Right lobe of liver (tissue), 4 donors: ENCODE data around the gene ZNF180.

Source experiments
- POLR2A ChIP-seq: fragments of 450-650 bp; IDR thresholded peaks from one replicate; pipeline ENCODE4 v1.6.1; 2017; ENCODE audit warnings: antibody characterized with exemption, mild to moderate bottlenecking
- TF ChIP-seq, protein P1 (sequence below), 4 donors: fragments of 200-600 bp in 3 of 4; fragments of 450-650 bp in 1 of 4; IDR thresholded peaks; one replicate each; pipeline versions ENCODE4 v1.5.1 to v1.8.0; 2016 to 2022; ENCODE audit warnings: antibody characterized with exemption in 4 of 4, mild to moderate bottlenecking in 2 of 4
- donor health status: DM: no; HTN: no; CAD: no.
- donor health status: DM: no; HTN: no; CAD: no.
- donor health status: DM: no; HTN: yes; CAD: no.

DNA sequence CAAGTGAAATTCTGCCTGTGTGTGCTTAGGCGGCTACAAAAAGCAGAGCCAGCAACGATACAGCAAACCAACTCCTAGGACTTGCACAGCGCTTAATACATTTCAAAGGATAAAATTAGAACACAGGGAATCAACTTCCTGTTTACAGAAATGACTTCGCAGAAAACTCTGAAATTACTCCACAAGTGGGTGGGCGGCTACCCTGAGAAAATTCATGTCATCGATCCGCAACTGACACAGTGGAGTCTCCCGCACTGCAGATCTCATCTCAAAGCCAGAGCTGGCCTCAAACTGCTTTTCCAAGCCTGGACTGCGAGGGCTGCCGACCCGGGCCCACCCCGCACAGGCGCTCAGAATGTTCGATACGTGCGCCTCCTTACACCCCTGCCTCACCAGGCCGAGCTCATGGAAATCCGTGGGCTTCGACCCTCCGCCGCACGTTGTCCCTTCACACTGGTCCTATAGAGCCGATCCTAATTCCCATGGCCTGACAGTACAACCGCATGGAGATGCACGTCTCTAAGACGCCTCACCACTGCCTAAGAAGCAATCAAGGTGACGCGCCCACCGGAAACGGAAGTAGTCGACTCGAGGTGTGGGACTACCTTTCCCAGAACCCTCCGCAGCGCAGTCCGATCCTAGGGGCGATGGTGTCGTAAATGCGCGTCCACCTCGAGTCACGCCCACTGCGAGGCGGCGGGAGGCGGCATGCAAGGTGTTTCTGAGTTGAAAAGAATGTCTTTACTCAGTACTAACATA, 52.2 kb downstream of the ZNF180 start, which contains the start of gene ZNF229:
- TF ChIP-seq, protein P1, sequence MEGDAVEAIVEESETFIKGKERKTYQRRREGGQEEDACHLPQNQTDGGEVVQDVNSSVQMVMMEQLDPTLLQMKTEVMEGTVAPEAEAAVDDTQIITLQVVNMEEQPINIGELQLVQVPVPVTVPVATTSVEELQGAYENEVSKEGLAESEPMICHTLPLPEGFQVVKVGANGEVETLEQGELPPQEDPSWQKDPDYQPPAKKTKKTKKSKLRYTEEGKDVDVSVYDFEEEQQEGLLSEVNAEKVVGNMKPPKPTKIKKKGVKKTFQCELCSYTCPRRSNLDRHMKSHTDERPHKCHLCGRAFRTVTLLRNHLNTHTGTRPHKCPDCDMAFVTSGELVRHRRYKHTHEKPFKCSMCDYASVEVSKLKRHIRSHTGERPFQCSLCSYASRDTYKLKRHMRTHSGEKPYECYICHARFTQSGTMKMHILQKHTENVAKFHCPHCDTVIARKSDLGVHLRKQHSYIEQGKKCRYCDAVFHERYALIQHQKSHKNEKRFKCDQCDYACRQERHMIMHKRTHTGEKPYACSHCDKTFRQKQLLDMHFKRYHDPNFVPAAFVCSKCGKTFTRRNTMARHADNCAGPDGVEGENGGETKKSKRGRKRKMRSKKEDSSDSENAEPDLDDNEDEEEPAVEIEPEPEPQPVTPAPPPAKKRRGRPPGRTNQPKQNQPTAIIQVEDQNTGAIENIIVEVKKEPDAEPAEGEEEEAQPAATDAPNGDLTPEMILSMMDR (IDR thresholded peaks at IDR 0.05) = no peak
- TF ChIP-seq POLR2A = no peak
